ENCODE data around the gene CARM1.

The CARM1 gene

DNA sequence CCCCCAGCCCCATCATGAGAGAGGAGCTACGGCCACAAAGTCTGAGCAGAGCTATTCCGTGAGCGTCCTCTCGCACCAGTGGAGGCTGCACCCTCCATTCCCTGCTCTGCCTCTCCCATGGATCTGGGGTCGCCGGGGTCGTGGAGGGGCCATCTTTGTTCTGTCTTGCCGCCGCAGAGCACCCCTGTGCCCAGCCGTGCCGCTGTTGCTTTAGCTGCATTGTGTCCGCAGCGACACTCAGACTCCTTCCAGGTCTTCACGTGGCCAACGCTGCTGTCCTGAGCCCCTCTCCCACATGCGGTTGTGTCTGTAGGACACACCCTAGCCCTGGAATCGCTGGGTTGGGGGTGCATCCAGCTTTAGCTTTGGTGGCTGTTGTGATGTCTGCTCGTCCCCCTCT lies 41.3 kb downstream of the CARM1 start:
- Histone ChIP-seq H3K27me3 (ENCODE audit: insufficient read depth, low read length) (no peaks in the 10 kb centered on the region), H3K79me2 (ENCODE audit: control insufficient read depth, insufficient read depth, low read length, unreplicated experiment) (no peaks in the 10 kb centered on the region), H3K27ac (ENCODE audit: low read depth, low read length) (no peak overlapping the region), H3K4me3 (ENCODE audit: low read depth, low read length) (no peak overlapping the region), H3K4me1 (ENCODE audit: control insufficient read depth, insufficient read depth, low read length, unreplicated experiment) (peaks cover 14% of the 10 kb centered on the region), H3K36me3 (ENCODE audit: insufficient read depth, low read length) (peaks cover 4% of the 10 kb centered on the region; the same call in 1 of the 2 replicates), H2AFZ (ENCODE audit: low read length, unreplicated experiment) (no peak overlapping the region)

DNA sequence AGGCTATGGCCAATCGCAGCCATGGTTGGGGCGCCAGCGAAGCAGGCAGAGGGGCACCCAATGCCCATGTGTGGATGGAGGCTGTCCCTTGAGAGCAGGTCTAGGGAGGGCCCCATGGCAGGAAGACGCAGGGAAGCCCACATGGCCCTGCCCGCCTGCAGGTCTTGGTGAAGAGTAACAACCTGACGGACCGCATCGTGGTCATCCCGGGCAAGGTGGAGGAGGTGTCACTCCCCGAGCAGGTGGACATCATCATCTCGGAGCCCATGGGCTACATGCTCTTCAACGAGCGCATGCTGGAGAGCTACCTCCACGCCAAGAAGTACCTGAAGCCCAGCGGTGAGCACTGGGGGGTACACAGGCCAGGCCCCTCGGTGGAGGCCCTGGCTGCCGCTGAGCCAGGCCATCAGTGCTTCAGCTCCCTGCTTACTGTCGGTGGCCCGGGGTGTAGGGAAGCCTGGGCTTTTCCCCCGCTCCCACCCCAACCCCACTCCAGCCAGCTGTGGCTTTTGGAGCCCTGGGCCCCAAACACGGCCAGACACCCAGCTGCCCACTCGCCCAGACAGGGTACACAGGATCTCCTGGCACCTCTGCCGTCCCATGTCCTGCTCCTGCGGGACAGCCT lies 42.5 kb downstream of the CARM1 start:
- Histone ChIP-seq H3K36me3 (ENCODE audit: insufficient read depth, low read length) (no peaks in the 10 kb centered on the region), H3K27me3 (ENCODE audit: insufficient read depth, low read length) (no peaks in the 10 kb centered on the region)

DNA sequence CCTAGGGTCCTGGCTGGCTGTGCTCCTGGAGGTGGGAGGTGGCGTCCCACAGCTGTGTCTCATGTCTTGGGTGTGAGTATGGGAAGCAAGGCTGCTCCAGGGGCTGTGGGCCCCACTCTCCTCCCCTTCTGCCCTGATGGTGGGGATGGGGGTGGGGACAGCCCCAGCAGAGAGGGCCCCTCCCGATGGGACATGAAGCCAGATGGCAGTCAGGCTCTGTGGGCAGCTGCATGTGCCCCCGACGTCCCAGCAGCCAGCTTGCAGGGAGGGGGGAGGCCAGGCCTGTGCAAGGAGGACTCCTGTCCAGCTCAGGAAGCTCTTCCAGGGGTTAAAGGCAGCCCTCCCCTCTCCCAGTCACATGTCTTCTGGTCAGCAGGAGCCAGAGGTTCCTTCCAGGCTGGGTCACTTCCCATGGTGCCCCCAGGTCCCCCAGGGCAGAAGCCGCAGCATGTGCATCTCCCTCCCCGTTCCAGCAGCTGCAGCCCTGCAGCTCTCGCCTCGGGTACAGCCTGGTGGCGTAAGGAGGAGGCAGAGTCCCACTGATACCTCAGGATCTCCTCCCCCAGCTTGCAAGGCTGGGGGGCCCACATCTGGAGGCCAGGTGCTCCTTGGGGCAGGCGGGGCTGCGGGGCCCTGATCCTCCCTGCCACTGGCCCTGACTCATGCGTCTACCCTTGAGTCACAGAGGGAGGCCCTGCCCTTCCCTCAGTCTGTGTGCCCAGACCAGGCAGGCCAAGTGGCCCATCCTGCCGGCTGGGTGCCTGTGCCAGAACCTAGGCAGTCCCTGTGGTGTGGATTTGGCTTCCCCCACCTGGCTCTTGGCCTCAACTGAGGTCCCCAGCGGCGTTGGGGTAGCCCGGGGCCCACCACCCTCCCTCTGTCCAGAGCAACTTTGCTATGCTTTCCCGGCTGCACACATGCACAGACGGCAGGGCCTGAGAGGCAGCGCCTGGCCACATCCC lies 44.1 kb downstream of the CARM1 start:
- Histone ChIP-seq H3K4me1 (ENCODE audit: control insufficient read depth, insufficient read depth, low read length, unreplicated experiment) (peaks cover 14% of the 10 kb centered on the region), H3K36me3 (ENCODE audit: insufficient read depth, low read length) (no peaks in the 10 kb centered on the region), H3K79me2 (ENCODE audit: control insufficient read depth, insufficient read depth, low read length, unreplicated experiment) (no peaks in the 10 kb centered on the region), H2AFZ (ENCODE audit: low read length, unreplicated experiment) (no peak overlapping the region), H3K27me3 (ENCODE audit: insufficient read depth, low read length) (no peaks in the 10 kb centered on the region), H3K4me3 (ENCODE audit: low read depth, low read length) (no peak overlapping the region), H3K27ac (ENCODE audit: low read depth, low read length) (no peak overlapping the region)

More for the DNA sequence above, 42.5 kb downstream of the CARM1 start:
- H3K79me2 ChIP-seq (ENCODE audit: control insufficient read depth, insufficient read depth, low read length, unreplicated experiment), result no peaks in the 10 kb centered on the region
- peaks cover 14% of the 10 kb centered on the region for H3K4me1 ChIP-seq (ENCODE audit: control insufficient read depth, insufficient read depth, low read length, unreplicated experiment)
- H3K27ac ChIP-seq (ENCODE audit: low read depth, low read length), result no peak overlapping the region
- no peak overlapping the region for H2AFZ ChIP-seq (ENCODE audit: low read length, unreplicated experiment)
- H3K4me3 ChIP-seq (ENCODE audit: low read depth, low read length), result no peak overlapping the region

DNA sequence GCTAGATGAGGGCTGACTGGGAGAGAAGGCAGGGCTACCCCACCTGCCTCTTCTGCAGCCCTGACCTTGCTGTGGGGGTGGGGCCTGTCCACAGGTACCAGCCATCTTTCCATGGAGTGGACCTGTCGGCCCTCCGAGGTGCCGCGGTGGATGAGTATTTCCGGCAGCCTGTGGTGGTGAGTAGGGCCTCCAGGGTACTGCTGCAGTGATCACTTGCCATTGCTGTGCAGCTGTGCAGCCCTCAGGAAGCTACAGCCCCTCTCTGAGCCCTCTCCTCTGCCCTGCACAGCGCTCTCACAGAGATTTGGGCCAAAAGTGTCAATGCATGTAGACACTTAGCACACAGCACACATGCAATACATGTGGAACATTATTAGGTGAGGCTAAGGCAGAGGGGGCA lies 45.2 kb downstream of the CARM1 start:
- Histone ChIP-seq H3K36me3 (ENCODE audit: insufficient read depth, low read length) (no peaks in the 10 kb centered on the region), H3K4me3 (ENCODE audit: low read depth, low read length) (no peak overlapping the region), H3K4me1 (ENCODE audit: control insufficient read depth, insufficient read depth, low read length, unreplicated experiment) (peaks cover 14% of the 10 kb centered on the region), H2AFZ (ENCODE audit: low read length, unreplicated experiment) (no peak overlapping the region), H3K27me3 (ENCODE audit: insufficient read depth, low read length) (no peaks in the 10 kb centered on the region), H3K27ac (ENCODE audit: low read depth, low read length) (no peak overlapping the region), H3K79me2 (ENCODE audit: control insufficient read depth, insufficient read depth, low read length, unreplicated experiment) (no peaks in the 10 kb centered on the region)

DNA sequence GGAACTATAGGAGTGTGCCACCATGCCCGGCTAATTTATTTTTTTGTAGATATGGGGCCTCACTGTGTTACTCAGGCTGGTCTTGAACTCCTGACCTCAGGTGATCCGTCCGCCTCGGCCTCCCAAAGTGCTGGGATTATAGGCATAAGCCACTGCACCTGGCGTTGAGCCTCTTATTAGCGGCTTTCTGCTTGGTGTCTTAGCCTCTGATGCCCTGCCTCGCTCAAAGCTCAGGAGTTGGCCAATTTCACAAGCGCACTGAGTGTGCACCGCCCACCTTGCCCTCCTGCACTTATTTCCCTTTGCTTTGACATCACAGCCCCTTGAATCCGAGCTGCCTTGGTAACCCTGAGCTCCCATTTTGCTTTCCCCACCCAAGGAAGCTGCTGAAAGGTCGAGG lies 47.0 kb downstream of the CARM1 start:
- Histone ChIP-seq H3K36me3 (ENCODE audit: insufficient read depth, low read length) (no peaks in the 10 kb centered on the region), H3K79me2 (ENCODE audit: control insufficient read depth, insufficient read depth, low read length, unreplicated experiment) (no peaks in the 10 kb centered on the region), H3K4me1 (ENCODE audit: control insufficient read depth, insufficient read depth, low read length, unreplicated experiment) (peaks cover 14% of the 10 kb centered on the region), H3K27me3 (ENCODE audit: insufficient read depth, low read length) (no peaks in the 10 kb centered on the region), H2AFZ (ENCODE audit: low read length, unreplicated experiment) (no peak overlapping the region), H3K27ac (ENCODE audit: low read depth, low read length) (no peak overlapping the region), H3K4me3 (ENCODE audit: low read depth, low read length) (no peak overlapping the region)

DNA sequence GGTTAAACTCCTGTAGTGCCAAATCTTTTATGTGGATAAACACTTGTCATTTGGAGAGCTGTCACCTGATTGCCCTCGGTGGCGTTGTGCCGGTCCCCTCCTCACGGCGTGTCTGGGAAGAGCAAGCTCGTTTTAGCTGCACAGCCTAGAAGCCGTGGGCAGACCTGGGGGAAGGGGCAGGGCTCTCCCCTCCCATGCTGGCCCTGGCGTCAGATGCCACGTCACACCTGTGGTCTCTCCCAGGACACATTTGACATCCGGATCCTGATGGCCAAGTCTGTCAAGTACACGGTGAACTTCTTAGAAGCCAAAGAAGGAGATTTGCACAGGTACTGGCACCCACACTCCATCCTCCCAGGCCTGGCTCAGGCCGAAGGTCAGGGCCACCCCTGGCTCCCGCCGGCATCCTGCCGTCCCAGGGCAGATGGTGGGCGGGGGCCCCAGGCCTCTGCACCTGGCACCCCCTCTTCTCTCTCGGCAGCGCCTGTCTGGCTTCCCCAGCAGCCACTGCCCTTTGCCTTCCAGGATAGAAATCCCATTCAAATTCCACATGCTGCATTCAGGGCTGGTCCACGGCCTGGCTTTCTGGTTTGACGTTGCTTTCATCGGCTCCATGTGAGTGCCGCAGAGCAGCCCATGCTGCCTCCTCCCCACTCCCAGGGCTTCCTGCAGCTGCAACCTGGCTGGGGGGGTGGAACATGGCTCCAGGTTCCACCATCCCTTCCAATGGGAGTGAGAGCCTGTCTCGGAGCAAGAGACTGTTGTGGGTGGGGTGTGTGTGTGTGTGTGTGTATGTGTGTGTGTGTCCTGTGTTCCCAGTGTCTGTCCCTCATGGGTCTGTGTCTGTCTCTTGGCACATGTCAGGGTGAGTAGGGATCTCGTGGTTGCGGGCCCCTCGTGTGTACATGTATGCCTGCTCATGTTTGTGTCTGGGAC lies 48.3 kb downstream of the CARM1 start:
- H3K36me3 ChIP-seq (ENCODE audit: insufficient read depth, low read length), result no peaks in the 10 kb centered on the region
- no peak overlapping the region for H3K27ac ChIP-seq (ENCODE audit: low read depth, low read length)

DNA sequence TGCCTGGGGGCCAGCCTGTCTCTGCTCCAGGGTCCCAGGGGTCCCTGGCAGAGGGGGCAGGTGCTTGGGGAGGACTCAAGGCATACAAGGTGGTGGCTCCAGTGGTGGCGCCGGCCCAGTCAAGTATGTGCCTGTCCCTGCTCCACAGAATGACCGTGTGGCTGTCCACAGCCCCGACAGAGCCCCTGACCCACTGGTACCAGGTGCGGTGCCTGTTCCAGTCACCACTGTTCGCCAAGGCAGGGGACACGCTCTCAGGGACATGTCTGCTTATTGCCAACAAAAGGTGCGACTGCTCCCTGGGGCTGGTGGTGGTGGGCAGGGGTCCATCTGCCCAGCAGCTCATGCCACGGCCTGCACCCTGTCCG lies 48.9 kb downstream of the CARM1 start:
- H3K4me1 ChIP-seq (ENCODE audit: control insufficient read depth, insufficient read depth, low read length, unreplicated experiment), result peaks cover 8% of the 10 kb centered on the region
- H3K36me3 ChIP-seq (ENCODE audit: insufficient read depth, low read length), result 0 out of 2 replicates have a peak, but pooled peaks cover under 1% of the 10 kb centered on the region
- no peaks in the 10 kb centered on the region for H3K79me2 ChIP-seq (ENCODE audit: control insufficient read depth, insufficient read depth, low read length, unreplicated experiment)
- H3K27me3 ChIP-seq (ENCODE audit: insufficient read depth, low read length), result no peaks in the 10 kb centered on the region
- H3K27ac ChIP-seq (ENCODE audit: low read depth, low read length), result no peak overlapping the region
- no peak overlapping the region for H3K4me3 ChIP-seq (ENCODE audit: low read depth, low read length)
- H2AFZ ChIP-seq (ENCODE audit: low read length, unreplicated experiment), result no peak overlapping the region

More for the DNA sequence above, 48.3 kb downstream of the CARM1 start:
- Histone ChIP-seq H3K27me3 (ENCODE audit: insufficient read depth, low read length) (no peaks in the 10 kb centered on the region), H3K4me1 (ENCODE audit: control insufficient read depth, insufficient read depth, low read length, unreplicated experiment) (peaks cover 14% of the 10 kb centered on the region), H3K4me3 (ENCODE audit: low read depth, low read length) (no peak overlapping the region), H3K79me2 (ENCODE audit: control insufficient read depth, insufficient read depth, low read length, unreplicated experiment) (no peaks in the 10 kb centered on the region), H2AFZ (ENCODE audit: low read length, unreplicated experiment) (no peak overlapping the region)

DNA sequence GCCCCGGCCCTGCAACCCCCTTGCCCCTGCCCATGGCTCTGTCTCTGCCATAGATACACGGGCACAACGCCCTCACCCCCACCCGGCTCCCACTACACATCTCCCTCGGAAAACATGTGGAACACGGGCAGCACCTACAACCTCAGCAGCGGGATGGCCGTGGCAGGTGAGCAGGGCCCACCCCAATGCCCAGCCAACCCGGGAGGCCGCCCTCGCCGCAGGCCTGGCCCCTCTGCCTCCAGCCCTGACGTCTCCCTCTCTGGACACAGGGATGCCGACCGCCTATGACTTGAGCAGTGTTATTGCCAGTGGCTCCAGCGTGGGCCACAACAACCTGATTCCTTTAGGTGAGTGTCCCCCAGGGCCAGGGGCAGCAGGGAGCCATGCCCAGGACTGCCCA lies 49.4 kb downstream of the CARM1 start:
- no peak overlapping the region for H2AFZ ChIP-seq (ENCODE audit: low read length, unreplicated experiment)
- H3K4me3 ChIP-seq (ENCODE audit: low read depth, low read length), result no peak overlapping the region
- 0 out of 2 replicates have a peak, but pooled peaks cover 3% of the 10 kb centered on the region for H3K36me3 ChIP-seq (ENCODE audit: insufficient read depth, low read length)
- H3K27ac ChIP-seq (ENCODE audit: low read depth, low read length), result no peak overlapping the region
- peaks cover 3% of the 10 kb centered on the region for H3K4me1 ChIP-seq (ENCODE audit: control insufficient read depth, insufficient read depth, low read length, unreplicated experiment)
- H3K79me2 ChIP-seq (ENCODE audit: control insufficient read depth, insufficient read depth, low read length, unreplicated experiment), result no peaks in the 10 kb centered on the region
- H3K27me3 ChIP-seq (ENCODE audit: insufficient read depth, low read length), result no peaks in the 10 kb centered on the region

DNA sequence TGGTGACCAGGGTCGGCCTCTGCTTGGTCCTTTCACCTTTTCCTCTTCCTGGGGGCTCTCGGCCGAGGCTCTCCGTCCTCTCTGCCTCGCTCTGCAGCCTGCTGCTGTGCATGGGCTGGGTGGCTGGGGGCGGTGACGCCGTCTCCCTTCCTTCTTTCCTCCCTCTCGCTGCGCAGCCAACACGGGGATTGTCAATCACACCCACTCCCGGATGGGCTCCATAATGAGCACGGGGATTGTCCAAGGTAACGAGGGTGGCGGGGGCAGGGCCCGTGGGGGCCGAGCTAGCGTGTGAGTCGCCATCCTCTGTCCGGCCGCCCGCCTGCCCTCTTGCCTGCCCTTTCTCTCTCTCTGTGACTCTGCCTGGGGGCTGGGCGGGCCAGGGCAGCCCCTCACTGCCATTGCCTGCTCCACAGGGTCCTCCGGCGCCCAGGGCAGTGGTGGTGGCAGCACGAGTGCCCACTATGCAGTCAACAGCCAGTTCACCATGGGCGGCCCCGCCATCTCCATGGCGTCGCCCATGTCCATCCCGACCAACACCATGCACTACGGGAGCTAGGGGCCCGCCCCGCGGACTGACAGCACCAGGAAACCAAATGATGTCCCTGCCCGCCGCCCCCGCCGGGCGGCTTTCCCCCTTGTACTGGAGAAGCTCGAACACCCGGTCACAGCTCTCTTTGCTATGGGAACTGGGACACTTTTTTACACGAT lies 50.0 kb downstream of the CARM1 start:
- H3K27ac ChIP-seq (ENCODE audit: low read depth, low read length), result no peak overlapping the region
- H2AFZ ChIP-seq (ENCODE audit: low read length, unreplicated experiment), result no peak overlapping the region
- no peaks in the 10 kb centered on the region for H3K79me2 ChIP-seq (ENCODE audit: control insufficient read depth, insufficient read depth, low read length, unreplicated experiment)
- no peak overlapping the region for H3K4me3 ChIP-seq (ENCODE audit: low read depth, low read length)
- H3K4me1 ChIP-seq (ENCODE audit: control insufficient read depth, insufficient read depth, low read length, unreplicated experiment), result no peaks in the 10 kb centered on the region
- H3K27me3 ChIP-seq (ENCODE audit: insufficient read depth, low read length), result no peaks in the 10 kb centered on the region
- 0 out of 2 replicates have a peak, but pooled peaks cover 3% of the 10 kb centered on the region for H3K36me3 ChIP-seq (ENCODE audit: insufficient read depth, low read length)
